CD4-positive, alpha-beta T cell treated with Interleukin-17A for 1 hour (primary cell): Measurements from ENCODE around the gene NAA35.
"Not testable (repeated sequence)": the region's sequence is repeated elsewhere in the genome, so short reads cannot be mapped to it uniquely, and the experiment has no call there.

Experiments used
- DNase-seq: peaks from one replicate; pipeline ENCODE4 v3.0.0-alpha.2; 2020

The NAA35 gene

GRCh38 chr9:86035827-86036440 lies 95.0 kb downstream of the NAA35 start:
- DNase-seq: no peak

- no peak for DNase-seq
Measured at GRCh38 chr9:86036555-86036954, 95.6 kb downstream of the NAA35 start.

- no peak for DNase-seq
Measured at GRCh38 chr9:86039991-86040860, 99.3 kb downstream of the NAA35 start.

GRCh38 chr9:86040861-86041155 lies 99.9 kb downstream of the NAA35 start:
- no peak for DNase-seq

GRCh38 chr9:86041311-86041741 lies 100.4 kb downstream of the NAA35 start:
- DNase-seq: no peak

GRCh38 chr9:86042199-86042978 lies 101.4 kb downstream of the NAA35 start:
- no peak for DNase-seq

- DNase-seq: no peak
Measured at GRCh38 chr9:86043586-86043985, 102.6 kb downstream of the NAA35 start.

- no peak for DNase-seq
Measured at GRCh38 chr9:86043999-86044398, 103.1 kb downstream of the NAA35 start.

GRCh38 chr9:86045654-86046053 lies 104.7 kb downstream of the NAA35 start:
- no peak for DNase-seq

- no peak for DNase-seq
Measured at GRCh38 chr9:86046071-86046636, 105.2 kb downstream of the NAA35 start.

- no peak for DNase-seq
Measured at GRCh38 chr9:86046930-86047341, 106.0 kb downstream of the NAA35 start.

- DNase-seq: no peak
Measured at GRCh38 chr9:86047361-86047760, 106.4 kb downstream of the NAA35 start.

- not testable (repeated sequence) for DNase-seq
Measured at GRCh38 chr9:86048018-86048742, 107.2 kb downstream of the NAA35 start.

- peak; percentile 11 for DNase-seq
Measured at GRCh38 chr9:86052556-86053468, 111.9 kb downstream of the NAA35 start.

GRCh38 chr9:86054695-86055094 lies 113.7 kb downstream of the NAA35 start:
- DNase-seq: no peak

- no peak for DNase-seq
Measured at GRCh38 chr9:86057491-86057890, 116.5 kb downstream of the NAA35 start.

- DNase-seq: no peak
Measured at GRCh38 chr9:86061972-86062739, 121.2 kb downstream of the NAA35 start.

GRCh38 chr9:86062845-86063693 lies 122.1 kb downstream of the NAA35 start:
- DNase-seq: no peak

GRCh38 chr9:86064220-86064619 lies 123.3 kb downstream of the NAA35 start:
- no peak for DNase-seq
